ENCODE results near the gene S100A8.
"Not testable (repeated sequence)": the region's sequence is repeated elsewhere in the genome, so short reads cannot be mapped to it uniquely, and the experiment has no call there.

Gene S100A8

GRCh38 chr1:153360592-153361479 is 30.0 kb downstream of the S100A8 start:
- DNase-seq: no peak

GRCh38 chr1:153360190-153360589 is 30.7 kb downstream of the S100A8 start:
- no peak for DNase-seq

GRCh38 chr1:153359241-153359640 is 31.6 kb downstream of the S100A8 start:
- DNase-seq: no peak

- no peak for DNase-seq
Measured at GRCh38 chr1:153358691-153358975, 32.2 kb downstream of the S100A8 start.

GRCh38 chr1:153357853-153358690 is 32.8 kb downstream of the S100A8 start, which contains the start of gene S100A9:
TSS of gene S100A9 (plus strand) at chr1:153357854. CDS start at chr1:153358284, 430 bp downstream.
- DNase-seq: no peak

GRCh38 chr1:153357076-153357852 is 33.6 kb downstream of the S100A8 start:
- no peak for DNase-seq

- no peak for DNase-seq
Measured at GRCh38 chr1:153356392-153357075, 34.3 kb downstream of the S100A8 start.

- DNase-seq: no peak
Measured at GRCh38 chr1:153355445-153356071, 35.3 kb downstream of the S100A8 start.

GRCh38 chr1:153354515-153355193 is 36.2 kb downstream of the S100A8 start:
- DNase-seq: no peak

GRCh38 chr1:153353226-153353947 is 37.5 kb downstream of the S100A8 start:
- no peak for DNase-seq

GRCh38 chr1:153352523-153352922 is 38.4 kb downstream of the S100A8 start:
- DNase-seq: peak; percentile 53

GRCh38 chr1:153350321-153350957 is 40.4 kb downstream of the S100A8 start:
- no peak for DNase-seq

- DNase-seq: no peak
Measured at GRCh38 chr1:153349363-153350320, 41.2 kb downstream of the S100A8 start.

- no peak for DNase-seq
Measured at GRCh38 chr1:153348511-153349362, 42.1 kb downstream of the S100A8 start, which contains the start of gene PGLYRP4. TSS of gene PGLYRP4 (minus strand) at chr1:153348841. CDS start at chr1:153347932, 909 bp downstream.

- DNase-seq: no peak
Measured at GRCh38 chr1:153347856-153348255, 43.0 kb downstream of the S100A8 start.

- not testable (repeated sequence) for DNase-seq
Measured at GRCh38 chr1:153347049-153347448, 43.8 kb downstream of the S100A8 start.

- DNase-seq: no peak
Measured at GRCh38 chr1:153346077-153346723, 44.7 kb downstream of the S100A8 start.
